Measurements from ENCODE around the gene ZNF684.
"Not testable (repeated sequence)": the region's sequence is repeated elsewhere in the genome, so short reads cannot be mapped to it uniquely, and the experiment has no call there.

Gene ZNF684

GRCh38 chr1:40531381-40532061 lies at the start of gene ZNF684:
Gene ZNF684 (plus strand): TSS chr1:40531637. CDS start chr1:40533167, 1,530 bp downstream.
- peak; percentile 94 for DNase-seq

- no peak for DNase-seq
Measured at GRCh38 chr1:40495315-40495903, 36.0 kb upstream of the ZNF684 start.

DNA sequence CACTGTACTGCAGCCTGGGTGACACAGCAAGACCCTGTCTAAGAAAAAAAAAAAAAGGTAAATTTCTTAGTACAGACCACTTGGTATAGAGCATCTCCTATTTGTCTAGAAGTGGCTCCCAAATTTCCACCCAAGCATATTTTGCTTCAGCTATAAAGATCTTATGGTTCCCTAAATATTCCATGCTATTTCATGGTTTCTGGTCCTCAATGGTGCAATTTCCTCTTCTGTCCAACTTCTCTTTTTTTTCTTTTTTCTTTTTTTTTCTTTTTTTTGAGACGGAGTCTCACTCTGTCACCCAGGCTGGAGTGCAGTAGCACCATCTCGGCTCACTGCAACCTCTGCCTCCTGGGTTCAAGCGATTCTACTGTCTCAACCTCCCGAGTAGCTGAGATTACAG lies 28.8 kb upstream of the ZNF684 start:
- not testable (repeated sequence) for DNase-seq

DNA sequence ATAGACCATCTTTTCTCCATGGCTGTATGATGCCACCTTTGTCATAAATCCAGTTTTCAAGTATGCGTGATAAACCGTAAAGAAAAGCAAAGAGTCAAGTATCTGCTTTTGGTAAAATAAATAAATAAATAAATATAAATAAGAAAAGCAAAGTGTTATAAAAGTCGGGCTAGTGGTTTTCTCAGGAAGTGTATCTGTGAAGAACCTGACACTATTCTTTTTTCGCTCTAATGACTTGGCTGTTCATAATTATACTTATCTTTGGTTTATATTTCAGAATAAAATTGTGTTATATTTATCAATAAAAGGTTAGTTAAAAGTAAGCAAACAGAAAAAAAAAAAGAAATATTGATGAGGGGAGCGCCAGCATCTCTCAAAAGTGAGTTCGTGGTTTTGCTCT lies 23.5 kb upstream of the ZNF684 start:
- DNase-seq, result no peak

DNA sequence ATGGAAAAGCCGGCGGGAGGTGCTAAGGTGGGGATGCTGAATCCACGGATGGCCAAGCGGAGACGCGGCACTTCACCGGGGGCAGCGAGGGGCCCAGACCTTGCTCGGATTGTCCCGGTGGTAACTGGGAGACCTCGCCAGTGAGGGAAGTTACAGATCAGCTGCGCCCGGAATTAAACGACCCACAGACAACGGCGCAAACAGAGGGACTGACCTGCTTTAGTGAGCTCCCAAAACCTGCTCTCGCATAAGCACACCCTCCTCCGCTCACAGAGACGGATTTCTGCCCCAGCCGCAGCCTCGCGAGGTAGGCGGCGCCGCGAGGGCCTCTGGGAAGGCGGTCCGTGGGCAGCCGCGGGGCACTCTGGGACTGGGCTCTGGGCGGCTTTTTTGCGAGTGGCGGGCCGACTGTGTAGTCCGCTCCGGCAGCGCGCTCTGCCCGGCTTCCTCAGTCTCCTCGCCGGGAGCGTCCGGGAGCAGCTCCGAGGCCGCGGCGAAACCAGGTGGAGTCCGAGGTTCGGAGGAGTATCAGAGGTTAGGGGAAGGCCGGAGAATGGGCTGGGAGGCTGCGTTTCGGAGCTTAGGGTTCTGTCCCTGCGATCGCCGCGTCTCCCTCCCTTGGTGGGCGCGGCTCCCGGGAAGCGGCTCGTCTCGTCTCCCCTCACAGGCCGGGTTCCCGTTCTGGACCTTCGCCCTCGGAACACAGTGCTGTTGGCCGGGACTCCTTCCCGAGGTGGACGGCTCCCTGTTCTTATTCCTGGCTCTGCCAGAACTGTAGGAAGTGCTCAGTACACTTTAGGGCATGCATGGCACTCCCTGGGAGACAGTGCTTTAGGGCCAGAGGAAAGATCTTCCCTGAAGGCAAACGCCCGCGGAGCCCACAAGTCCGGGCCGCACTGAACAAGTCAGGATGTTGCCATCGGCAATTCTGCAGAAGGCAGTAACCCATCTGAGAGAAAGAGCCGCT lies 22.8 kb upstream of the ZNF684 start, which contains the start of gene EXO5:
TSS of gene EXO5 (plus strand) at position 393 of the 967 bp plus-strand sequence. CDS start 5,778 bp downstream, outside the sequence.
- DNase-seq, result peak; percentile 79

- DNase-seq, result no peak
Measured at GRCh38 chr1:40519517-40519916, 11.9 kb upstream of the ZNF684 start.

- no peak for DNase-seq
Measured at GRCh38 chr1:40530735-40531380, 579 bp upstream of the ZNF684 start.

DNA sequence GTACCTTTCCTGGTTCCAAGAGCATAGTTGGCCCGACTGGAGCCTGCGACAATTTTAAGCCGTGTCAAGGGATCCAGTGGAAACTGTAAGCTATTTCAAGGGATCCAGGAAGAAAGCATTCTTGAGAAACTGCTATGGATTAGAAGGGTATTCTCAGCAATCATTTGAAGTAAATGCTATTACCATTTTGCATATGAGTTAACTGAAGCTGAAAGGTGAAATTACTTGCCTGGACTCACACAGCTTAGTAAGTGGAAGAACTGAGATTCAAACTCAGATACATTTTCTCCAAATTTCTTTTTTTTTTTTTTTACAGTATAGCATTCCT lies 589 bp downstream of the ZNF684 start:
- DNase-seq, result peak; percentile 26

DNA sequence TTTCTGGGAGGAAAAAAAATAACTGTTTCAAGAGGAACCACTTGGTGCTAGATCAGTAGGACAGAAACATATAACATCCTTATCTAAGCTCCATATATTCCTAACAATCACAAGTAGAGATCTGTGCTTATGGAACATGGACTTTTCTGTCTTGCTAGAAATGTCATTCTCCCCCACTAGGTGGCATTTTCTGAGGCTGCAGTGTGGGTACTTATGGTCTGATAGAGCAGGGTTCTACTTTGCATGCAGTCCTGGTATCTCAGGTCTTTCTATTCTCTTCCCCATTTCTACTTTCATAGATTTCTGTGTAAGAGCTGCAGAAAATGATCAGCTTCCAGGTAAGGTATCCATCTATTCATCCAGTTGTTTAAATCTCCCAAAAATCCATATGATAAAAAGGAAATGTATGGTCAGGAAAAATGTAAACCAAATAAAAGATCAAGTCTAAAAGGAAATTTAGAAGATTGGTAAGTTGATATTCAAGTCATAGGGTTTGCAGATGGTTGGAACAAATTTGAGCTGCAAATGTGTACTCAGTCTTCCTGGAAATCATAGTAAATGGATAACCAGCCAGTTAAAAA lies 1.5 kb downstream of the ZNF684 start:
- DNase-seq, result peak; percentile 46

DNA sequence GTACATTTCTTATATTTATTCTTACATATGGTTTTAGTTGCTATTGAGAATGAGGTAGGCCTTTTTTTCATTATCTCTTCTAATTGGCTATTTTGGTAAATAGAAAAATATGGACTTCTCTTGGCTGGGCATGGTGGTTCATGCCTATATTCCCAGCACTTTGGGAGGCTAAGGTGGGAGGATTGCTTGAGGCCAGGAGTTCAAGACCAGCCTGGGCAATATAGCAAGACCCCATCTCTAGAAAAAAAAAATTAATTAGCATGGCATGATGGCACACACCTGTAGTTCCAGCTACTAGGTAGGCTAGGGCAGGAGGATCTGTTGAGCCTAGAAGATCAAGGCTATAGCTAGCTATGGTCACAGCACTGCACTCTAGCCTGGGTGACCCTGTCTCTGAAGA lies 3.2 kb downstream of the ZNF684 start:
- no peak for DNase-seq

DNA sequence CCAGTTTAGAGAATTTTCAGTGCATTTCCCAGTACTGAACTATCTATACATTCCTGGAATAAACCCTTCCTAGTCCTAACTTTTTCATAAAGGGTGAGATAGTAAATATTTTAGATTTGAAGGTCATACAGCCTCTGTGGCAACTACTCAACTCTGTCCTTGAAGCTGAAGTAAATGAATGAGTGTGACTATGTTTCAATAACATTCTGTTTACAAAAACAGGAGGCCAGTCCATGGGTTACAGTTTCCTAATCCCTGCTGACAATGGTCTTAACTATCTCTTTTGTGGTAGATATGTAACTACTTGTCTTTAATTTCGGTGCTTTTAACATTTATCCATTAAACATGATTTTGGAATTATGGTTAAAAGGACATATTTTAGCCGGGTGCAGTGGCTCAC lies 4.3 kb downstream of the ZNF684 start:
- no peak for DNase-seq

DNA sequence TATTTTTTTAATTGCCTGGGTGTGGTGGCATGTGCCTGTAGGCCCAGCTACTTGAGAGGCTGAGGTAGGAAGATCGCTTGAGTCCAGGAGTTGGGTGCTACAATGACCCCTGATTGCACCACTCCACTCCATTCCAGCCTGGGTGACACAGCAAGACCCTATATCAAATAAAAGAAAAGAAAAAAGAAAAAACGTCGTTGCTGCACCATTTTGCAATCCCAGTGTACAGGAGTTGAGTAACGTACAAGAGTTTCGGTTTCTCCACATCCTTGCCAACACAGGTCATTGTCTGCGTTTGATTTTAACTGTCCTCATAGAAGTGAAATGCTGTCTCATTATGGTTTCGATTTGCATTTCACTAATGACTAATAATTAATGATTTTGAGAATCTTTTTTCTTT lies 7.9 kb downstream of the ZNF684 start:
- DNase-seq, result no peak

DNA sequence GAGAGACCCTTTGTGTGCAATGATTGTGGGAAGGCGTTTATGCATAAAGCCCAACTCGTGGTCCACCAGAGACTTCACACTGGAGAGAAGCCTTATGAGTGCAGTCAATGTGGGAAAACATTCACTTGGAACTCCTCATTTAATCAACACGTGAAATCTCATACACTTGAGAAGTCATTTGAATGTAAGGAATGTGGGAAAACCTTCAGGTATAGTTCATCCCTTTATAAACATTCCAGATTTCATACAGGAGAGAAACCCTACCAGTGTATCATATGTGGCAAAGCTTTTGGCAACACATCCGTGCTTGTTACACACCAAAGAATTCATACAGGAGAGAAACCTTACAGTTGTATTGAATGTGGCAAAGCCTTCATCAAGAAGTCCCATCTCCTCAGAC lies 15.5 kb downstream of the ZNF684 start:
- no peak for DNase-seq

GRCh38 chr1:40553017-40553416 lies 21.6 kb downstream of the ZNF684 start:
- DNase-seq, result no peak

GRCh38 chr1:40554807-40555206 lies 23.4 kb downstream of the ZNF684 start:
- not testable (repeated sequence) for DNase-seq

- no peak for DNase-seq
Measured at GRCh38 chr1:40556121-40556520, 24.7 kb downstream of the ZNF684 start.

GRCh38 chr1:40558241-40558640 lies 26.8 kb downstream of the ZNF684 start:
- DNase-seq, result not testable (repeated sequence)

DNA sequence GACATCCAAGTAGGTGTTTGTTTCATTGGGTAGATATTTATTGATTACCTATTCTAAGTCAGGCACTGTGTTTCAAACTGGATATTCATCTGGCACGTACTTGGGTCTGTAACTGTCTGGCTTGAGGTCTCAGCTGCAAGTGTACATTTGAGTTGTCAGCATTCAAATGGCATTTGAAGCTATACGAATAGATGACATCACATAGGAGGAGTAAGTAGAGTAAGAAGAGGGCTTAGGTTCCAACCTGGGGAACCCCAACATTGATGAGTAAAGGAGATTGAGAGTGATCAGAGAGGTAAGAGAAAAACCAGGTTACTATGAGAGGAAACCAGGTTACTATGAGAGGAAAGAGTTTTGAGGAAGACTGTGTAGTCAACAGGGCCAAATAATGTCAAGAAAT lies 30.7 kb downstream of the ZNF684 start:
- no peak for DNase-seq

DNA sequence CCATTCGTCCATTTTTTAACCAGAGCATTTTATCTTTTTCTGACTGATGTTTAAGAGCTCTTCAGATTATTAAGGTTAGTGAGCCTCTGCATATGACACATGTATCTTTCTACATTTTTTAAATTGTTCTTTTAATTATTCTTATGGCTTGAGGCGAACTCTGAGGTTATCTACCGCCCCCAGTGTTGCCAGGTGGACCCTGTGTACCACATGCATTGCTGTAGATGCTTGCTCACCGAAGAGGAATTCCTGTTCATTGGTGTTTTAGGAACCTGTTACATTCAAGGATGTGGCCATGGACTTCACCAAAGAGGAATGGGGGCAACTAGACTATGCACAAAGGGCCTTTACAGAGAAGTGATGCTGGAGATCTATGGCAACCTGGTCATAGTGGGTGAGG lies 31.8 kb downstream of the ZNF684 start:
- no peak for DNase-seq

DNA sequence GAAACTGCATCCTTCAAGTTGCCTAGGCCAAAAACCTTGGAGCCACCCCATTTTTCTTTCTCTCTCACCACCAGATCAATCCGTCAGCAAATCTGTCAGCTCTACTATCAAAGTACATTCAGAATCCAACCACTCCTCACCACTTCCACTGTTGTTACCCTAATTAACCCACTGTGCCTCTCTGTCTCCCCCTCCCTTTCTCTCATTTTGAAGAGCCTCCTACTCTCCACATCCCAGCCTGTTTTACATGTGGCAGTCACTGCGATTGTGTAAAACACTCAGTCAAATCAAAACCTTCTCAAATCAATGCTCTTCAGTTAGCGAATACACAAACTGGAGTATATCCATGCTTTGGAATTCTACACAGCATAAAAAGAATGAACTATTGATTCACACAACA lies 33.1 kb downstream of the ZNF684 start:
- DNase-seq, result no peak

GRCh38 chr1:40564913-40565312 lies 33.5 kb downstream of the ZNF684 start:
- DNase-seq, result no peak

DNA sequence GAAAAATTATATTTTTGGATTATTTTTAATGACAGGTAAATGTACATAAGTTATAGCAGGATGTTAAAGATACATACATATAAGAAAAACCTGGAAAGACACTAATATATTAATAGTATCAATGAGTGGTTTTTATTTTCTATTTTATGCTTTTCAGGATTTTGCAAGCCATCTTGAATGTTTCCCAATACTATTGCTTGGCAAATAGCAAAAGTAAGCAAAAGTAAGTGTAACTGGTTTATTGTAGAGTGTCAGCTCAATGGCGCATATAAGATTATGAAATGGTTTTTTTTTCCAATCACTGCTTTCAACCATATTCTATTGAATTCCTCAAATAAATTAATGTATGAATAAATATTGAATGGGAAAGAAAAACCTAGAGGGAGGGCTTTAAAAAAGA lies 36.4 kb downstream of the ZNF684 start:
- no peak for DNase-seq

DNA sequence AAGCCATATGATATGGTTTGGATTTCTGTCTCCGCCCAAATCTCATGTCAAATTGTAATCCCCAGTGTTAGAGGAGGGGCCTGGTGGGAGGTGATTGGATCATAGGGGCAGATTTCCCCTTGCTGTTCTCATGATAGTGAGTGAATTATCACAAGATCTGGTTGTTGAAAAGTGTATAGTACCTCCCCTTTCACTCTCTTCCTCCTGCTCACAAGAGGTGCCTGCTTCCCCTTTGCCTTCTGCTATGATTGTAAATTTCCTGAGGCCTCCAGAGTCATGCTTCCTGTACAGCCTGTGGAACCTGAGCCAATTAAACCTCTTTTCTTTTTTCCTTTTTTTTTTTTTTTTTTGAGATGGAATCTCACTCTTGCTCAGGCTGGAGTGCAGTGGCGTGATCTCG lies 43.4 kb downstream of the ZNF684 start:
- peak; percentile 4 for DNase-seq

Measured in NCI-H2171 treated with DMSO at 0.1 percent for 48 hours (cell line).